CD4-positive, alpha-beta T cell (primary cell): ENCODE data around the gene SMC4. TPM values are rescaled to one million over a fixed set of nuclear protein-coding genes. Genes with fewer than 3 reads are reported as not detected.
A peak's percentile ranks its signal among the peaks of the same experiment; 100 is the strongest.

Experiments used
- ATAC-seq: fragments of 200-7000 bp; cut with Tn5 transposase; one replicate; pipeline ENCODE4 v1.10.0; 2022; ENCODE audit warnings: mild to moderate bottlenecking; ENCODE audit not compliant: poor library complexity
- CTCF ChIA-PET: fragments of 350-600 bp; sonication (Branson Sonifier 250); formaldehyde crosslinking; loops from one replicate; lab custom pipeline; 2021; ENCODE audit warnings: antibody characterized with exemption, inconsistent platforms; lab: Charles Lee
- POLR2A ChIA-PET: fragments of 350-600 bp; sonication (Branson Sonifier 250); formaldehyde crosslinking; loops from one replicate; lab custom pipeline; 2021; ENCODE audit warnings: antibody characterized with exemption, inconsistent platforms; lab: Charles Lee
- DNase-seq, 14 experiments: peaks; one replicate each; pipeline ENCODE4 v3.0.0-alpha.2; 2013 to 2020; ENCODE audit warnings: mixed read lengths in 2 of 14
- H3K27ac ChIP-seq, 2 donors: one replicate each; pipeline versions ENCODE4 v1.5.1 to v1.7.0; 2013; ENCODE audit warnings: low read length in 2 of 2, low read depth in 1 of 2, mild to moderate bottlenecking in 1 of 2
- H3K27me3 ChIP-seq, 2 experiments: 1 replicate in 1 of 2; 2 replicates in 1 of 2; pipeline versions ENCODE4 v1.6.1 to v1.7.0; 2013; ENCODE audit warnings: low read length in 2 of 2, control low read depth in 1 of 2, mild to moderate bottlenecking in 1 of 2, moderate library complexity in 1 of 2; ENCODE audit not compliant: insufficient read depth in 2 of 2, control insufficient read depth in 1 of 2
- H3K36me3 ChIP-seq: one replicate; pipeline ENCODE4 v1.6.1; 2013; ENCODE audit warnings: low read length, control low read depth; ENCODE audit not compliant: insufficient read depth
- H3K4me1 ChIP-seq: one replicate; pipeline ENCODE4 v1.6.1; 2013; ENCODE audit warnings: low read length, control low read depth; ENCODE audit not compliant: insufficient read depth
- H3K4me3 ChIP-seq: one replicate; pipeline ENCODE4 v1.5.1; 2013; ENCODE audit warnings: mild to moderate bottlenecking, low read length, moderate library complexity
- H3K9me3 ChIP-seq, 2 experiments: 1 replicate in 1 of 2; 2 replicates in 1 of 2; pipeline versions ENCODE4 v1.6.1 to v1.7.0; 2013; ENCODE audit warnings: low read length in 2 of 2, mild to moderate bottlenecking in 2 of 2, control low read depth in 1 of 2, moderate library complexity in 1 of 2; ENCODE audit not compliant: control insufficient read depth in 1 of 2, insufficient read depth in 1 of 2
- H3K27ac Mint-ChIP-seq: one replicate; pipeline ENCODE4 v1.8.0; 2020; ENCODE audit warnings: mixed read lengths
- H3K27me3 Mint-ChIP-seq: one replicate; pipeline ENCODE4 v1.8.0; 2021; ENCODE audit warnings: mixed read lengths
- H3K36me3 Mint-ChIP-seq: one replicate; pipeline ENCODE4 v1.8.0; 2021; ENCODE audit warnings: low read depth, mixed read lengths
- H3K4me1 Mint-ChIP-seq: one replicate; pipeline ENCODE4 v1.8.0; 2021; ENCODE audit warnings: low read depth, mixed read lengths
- H3K4me3 Mint-ChIP-seq: one replicate; pipeline ENCODE4 v1.8.0; 2020; ENCODE audit warnings: mild to moderate bottlenecking, mixed read lengths
- H3K9me3 Mint-ChIP-seq: one replicate; pipeline ENCODE4 v1.8.0; 2020; ENCODE audit warnings: mixed read lengths
- CTCF ChIP-seq: fragments of 200-600 bp; IDR thresholded peaks from one replicate; pipeline ENCODE4 v1.8.0; 2022; ENCODE audit warnings: antibody characterized with exemption, mild to moderate bottlenecking
- intact Hi-C, 2 experiments: fragments of 100-400 bp; cut with DNase I in 1 of 2; cut with micrococcal nuclease in 1 of 2; formaldehyde crosslinking; loops; one replicate each; pipeline versions ENCODE4 v1.15.1 to v1.9.0; 2023 to 2025; cut with DNase I, micrococcal nuclease
- total RNA-seq, 174 experiments: library from RNA in 2 of 174; stranded (reverse) in 2 of 174; gene quantifications; one replicate each; pipeline ENCODE4 v1.2.3 and lab custom pipeline; 2021 to 2026

Gene SMC4
- total RNA-seq, 2 experiments from 2014 or later: 52.3 to 58.8 TPM

GRCh38 chr3:160435747-160436146 is 36.3 kb downstream of the SMC4 start:
- Mint-ChIP-seq H3K9me3 (no peaks in the 10 kb centered on the region), H3K4me3 (no peak overlapping the region), H3K36me3 (peaks cover 88% of the 10 kb centered on the region), H3K4me1 (peaks cover 53% of the 10 kb centered on the region), H3K27ac (peak overlapping the region; percentile 11), H3K27me3 (no peaks in the 10 kb centered on the region)
- no peak overlapping the region for H3K4me3 ChIP-seq
- peaks cover 54% of the 10 kb centered on the region for H3K36me3 ChIP-seq
- H3K27me3 ChIP-seq: no peaks in the 10 kb centered on the region
- intact Hi-C loops: no loop called here
- ATAC-seq (no peak), DNase-seq (no peak)
- ChIA-PET POLR2A (interaction anchor here (4.2 kb wide), 1 partner anchor 13 kb away, joined by 23 read pairs; the partner anchor contains the start of gene TRIM59), CTCF (no interaction called here)
- TF ChIP-seq CTCF: no peak
- H3K9me3 ChIP-seq: no peaks in the 10 kb centered on the region
- H3K27ac ChIP-seq: no peak overlapping the region
- H3K4me1 ChIP-seq: peaks cover 7% of the 10 kb centered on the region

GRCh38 chr3:160437083-160437455 is 37.6 kb downstream of the SMC4 start:
- H3K27me3 ChIP-seq: no peaks in the 10 kb centered on the region
- ChIA-PET POLR2A (interaction anchor here (4.2 kb wide), 1 partner anchor 12 kb away, joined by 23 read pairs; the partner anchor contains the start of gene TRIM59), CTCF (no interaction called here)
- DNase-seq (no peak), ATAC-seq (no peak)
- Mint-ChIP-seq H3K4me3 (no peak overlapping the region), H3K27me3 (no peaks in the 10 kb centered on the region), H3K27ac (peak overlapping the region; percentile 34), H3K4me1 (peaks cover 61% of the 10 kb centered on the region), H3K36me3 (peaks cover 88% of the 10 kb centered on the region), H3K9me3 (no peaks in the 10 kb centered on the region)
- peaks cover 42% of the 10 kb centered on the region for H3K36me3 ChIP-seq
- intact Hi-C loops: no loop called here
- no peak overlapping the region for H3K27ac ChIP-seq
- no peak for TF ChIP-seq CTCF
- H3K9me3 ChIP-seq: no peaks in the 10 kb centered on the region
- H3K4me1 ChIP-seq: peaks cover 7% of the 10 kb centered on the region
- no peak overlapping the region for H3K4me3 ChIP-seq

- Mint-ChIP-seq H3K36me3 (peaks cover 68% of the 10 kb centered on the region), H3K4me1 (peaks cover 67% of the 10 kb centered on the region), H3K27me3 (no peaks in the 10 kb centered on the region), H3K9me3 (no peaks in the 10 kb centered on the region), H3K27ac (no peak overlapping the region), H3K4me3 (no peak overlapping the region)
- Histone ChIP-seq H3K4me1 (peaks cover 8% of the 10 kb centered on the region), H3K36me3 (peaks cover 16% of the 10 kb centered on the region), H3K4me3 (no peak overlapping the region), H3K27me3 (no peaks in the 10 kb centered on the region), H3K27ac (no peak overlapping the region), H3K9me3 (no peaks in the 10 kb centered on the region)
- no peak for DNase-seq
- no peak for ATAC-seq
- POLR2A ChIA-PET: interaction anchor here (0.8 kb wide), 1 partner anchor 8 kb away, joined by 3 read pairs; the partner anchor contains the start of gene TRIM59
- TF ChIP-seq CTCF: no peak
- intact Hi-C loops: no loop called here
- CTCF ChIA-PET: no interaction called here
Observed at GRCh38 chr3:160440687-160441086, 41.2 kb downstream of the SMC4 start.
